HEK293T (cell line): ENCODE data around the gene EYA3.
A peak's percentile ranks its signal among the peaks of the same experiment; 100 is the strongest.

Source experiments
- CTCF ChIA-PET: fragments of 350-600 bp; formaldehyde crosslinking; extraction: SDS; loops from one replicate; lab custom pipeline; 2021; ENCODE audit warnings: antibody characterized with exemption, inconsistent platforms; lab: Yijun Ruan, JAX
- POLR2A ChIA-PET: fragments of 350-600 bp; formaldehyde crosslinking; extraction: SDS; loops from one replicate; lab custom pipeline; 2020; ENCODE audit warnings: antibody characterized with exemption, inconsistent platforms; lab: Yijun Ruan, JAX
- DNase-seq: peaks from one replicate; pipeline ENCODE4 v3.0.0; 2012; ENCODE audit warnings: mixed read lengths; ENCODE audit errors: extremely low spot score
- ARNT ChIP-seq: fragments of 450-650 bp; IDR thresholded peaks from 2 replicates; pipeline ENCODE4 v1.6.1; 2017; ENCODE audit warnings: mild to moderate bottlenecking
- BHLHE40 ChIP-seq: fragments of 450-650 bp; IDR thresholded peaks from 2 replicates; pipeline ENCODE4 v1.6.1; 2016; ENCODE audit warnings: mild to moderate bottlenecking, moderate library complexity, borderline replicate concordance
- CTBP1 ChIP-seq: fragments of 450-650 bp; IDR thresholded peaks from 2 replicates; pipeline ENCODE4 v1.6.1; 2016; ENCODE audit warnings: borderline replicate concordance
- ELF4 ChIP-seq: fragments of 450-650 bp; IDR thresholded peaks from 2 replicates; pipeline ENCODE4 v1.6.1; 2017; ENCODE audit warnings: antibody characterized with exemption
- FOXA1 ChIP-seq: fragments of 450-650 bp; IDR thresholded peaks from 2 replicates; pipeline ENCODE4 v1.6.1; 2016; ENCODE audit warnings: mild to moderate bottlenecking
- FOXK2 ChIP-seq: fragments of 450-650 bp; IDR thresholded peaks from 2 replicates; pipeline ENCODE4 v1.6.1; 2016; ENCODE audit warnings: mild to moderate bottlenecking
- FOXM1 ChIP-seq: fragments of 450-650 bp; IDR thresholded peaks from 2 replicates; pipeline ENCODE4 v1.6.1; 2017; ENCODE audit warnings: mild to moderate bottlenecking, borderline replicate concordance
- HDGF ChIP-seq: fragments of 450-650 bp; IDR thresholded peaks from 2 replicates; pipeline ENCODE4 v1.6.1; 2017; ENCODE audit warnings: antibody characterized with exemption, borderline replicate concordance
- L3MBTL2 ChIP-seq: fragments of 450-650 bp; conservative IDR thresholded peaks from 2 replicates; pipeline ENCODE4 v1.6.1; 2016; ENCODE audit warnings: mild to moderate bottlenecking
- LEF1 ChIP-seq: fragments of 450-650 bp; IDR thresholded peaks from 2 replicates; pipeline ENCODE4 v1.6.1; 2017; ENCODE audit warnings: mild to moderate bottlenecking, borderline replicate concordance
- NFRKB ChIP-seq: fragments of 450-650 bp; IDR thresholded peaks from 2 replicates; pipeline ENCODE4 v1.6.1; 2016; ENCODE audit warnings: mild to moderate bottlenecking, moderate library complexity
- SP1 ChIP-seq: fragments of 450-650 bp; IDR thresholded peaks from 2 replicates; pipeline ENCODE4 v1.6.1; 2017
- SUZ12 ChIP-seq: fragments of 450-650 bp; IDR thresholded peaks from 2 replicates; pipeline ENCODE4 v1.6.1; 2016; ENCODE audit warnings: mild to moderate bottlenecking
- TARDBP ChIP-seq: fragments of 450-650 bp; IDR thresholded peaks from 2 replicates; pipeline ENCODE4 v1.6.1; 2016
- ZNF384 ChIP-seq: fragments of 450-650 bp; IDR thresholded peaks from 2 replicates; pipeline ENCODE4 v1.6.1; 2016
- TF ChIP-seq, protein P1 (sequence below): fragments of 450-650 bp; IDR thresholded peaks from 2 replicates; pipeline ENCODE4 v1.6.1; 2016

The EYA3 gene

DNA sequence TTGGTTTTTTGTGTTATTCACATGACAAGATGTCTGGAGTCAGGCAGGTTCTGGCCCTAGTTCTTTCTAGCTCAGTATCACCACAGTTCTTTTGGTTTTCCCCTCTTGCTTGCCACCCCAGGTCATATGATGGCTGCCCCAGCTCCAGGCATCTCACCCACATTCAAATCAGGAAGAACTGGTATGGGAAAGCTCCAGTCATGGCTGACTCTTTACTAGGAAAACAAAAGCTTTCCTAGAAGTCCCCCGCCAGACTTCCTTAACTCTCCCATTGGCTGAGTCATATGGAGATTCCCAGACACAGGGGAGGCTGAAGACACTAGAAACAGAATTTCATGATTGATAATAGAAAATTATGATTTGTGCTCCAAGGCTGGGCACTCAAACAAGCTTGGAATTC, 22.1 kb upstream of the EYA3 start:
- no peak for TF ChIP-seq ELF4
- no peak for TF ChIP-seq TARDBP
- TF ChIP-seq FOXM1, result no peak
- CTCF ChIA-PET, result interaction anchor here (0.6 to 0.9 kb wide), 2 partner anchors 19 to 117 kb away, joined by 3 read pairs; no protein-coding TSS in a partner anchor
- DNase-seq, result no peak
- POLR2A ChIA-PET, result interaction anchor here (3.3 kb wide), 1 partner anchor 22 kb away, joined by 11 read pairs; the partner anchor contains the start of gene EYA3

DNA sequence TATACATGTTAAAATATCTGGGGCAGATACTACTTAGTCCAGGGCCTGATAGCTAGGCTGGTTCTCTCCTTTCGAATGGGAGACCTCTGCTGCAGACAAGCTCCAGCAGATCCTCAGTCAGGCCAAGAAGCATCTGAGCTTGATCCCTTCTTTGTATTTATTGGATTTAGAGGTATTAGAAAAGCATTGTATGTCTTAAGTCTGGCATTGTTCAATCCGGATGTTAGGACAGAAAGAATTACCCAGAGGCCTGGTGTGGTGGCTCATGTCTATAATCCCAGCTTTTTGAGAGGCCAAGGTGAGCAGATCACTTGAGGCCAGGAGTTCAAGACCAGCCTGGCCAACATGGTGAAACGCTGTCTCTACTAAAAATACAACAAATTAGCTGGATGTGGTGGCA, 21.2 kb upstream of the EYA3 start:
- no peak for DNase-seq
- TF ChIP-seq, protein P1, sequence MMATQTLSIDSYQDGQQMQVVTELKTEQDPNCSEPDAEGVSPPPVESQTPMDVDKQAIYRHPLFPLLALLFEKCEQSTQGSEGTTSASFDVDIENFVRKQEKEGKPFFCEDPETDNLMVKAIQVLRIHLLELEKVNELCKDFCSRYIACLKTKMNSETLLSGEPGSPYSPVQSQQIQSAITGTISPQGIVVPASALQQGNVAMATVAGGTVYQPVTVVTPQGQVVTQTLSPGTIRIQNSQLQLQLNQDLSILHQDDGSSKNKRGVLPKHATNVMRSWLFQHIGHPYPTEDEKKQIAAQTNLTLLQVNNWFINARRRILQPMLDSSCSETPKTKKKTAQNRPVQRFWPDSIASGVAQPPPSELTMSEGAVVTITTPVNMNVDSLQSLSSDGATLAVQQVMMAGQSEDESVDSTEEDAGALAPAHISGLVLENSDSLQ, result no peak
- no peak for TF ChIP-seq FOXA1
- TF ChIP-seq LEF1, result no peak
- no peak for TF ChIP-seq BHLHE40
- TF ChIP-seq ZNF384, result no peak
- no peak for TF ChIP-seq HDGF
- TF ChIP-seq FOXM1, result no peak
- TF ChIP-seq L3MBTL2, result no peak
- no peak for TF ChIP-seq TARDBP
- POLR2A ChIA-PET, result interaction anchor here (3.3 kb wide), 1 partner anchor 21 kb away, joined by 11 read pairs; the partner anchor contains the start of gene EYA3
- CTCF ChIA-PET, result no interaction called here

DNA sequence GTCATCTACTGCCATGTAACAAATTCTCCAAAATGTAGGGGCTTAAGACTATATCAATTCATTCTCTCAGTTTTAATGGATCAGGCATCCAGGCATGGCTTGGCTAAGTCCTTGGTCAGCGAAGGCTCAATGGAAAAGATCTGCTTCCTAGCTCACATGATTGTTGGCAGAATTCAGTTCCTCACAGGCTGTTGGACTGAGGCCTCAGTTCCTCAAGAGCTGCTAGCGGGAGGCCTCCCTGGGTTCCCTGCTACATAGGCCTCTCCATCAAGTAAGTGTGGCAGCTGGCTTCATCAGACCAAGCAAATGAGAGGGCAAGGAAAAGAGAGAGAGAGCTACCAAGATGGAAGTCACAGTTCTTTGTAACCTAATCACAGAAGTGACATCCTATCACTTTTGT, 19.6 kb upstream of the EYA3 start:
- POLR2A ChIA-PET, result interaction anchor here (1.5 to 3.3 kb wide), 2 partner anchors 20 to 128 kb away, joined by 3 to 11 read pairs; partner anchors contain the start of genes ATP5IF1 and EYA3
- CTCF ChIA-PET, result interaction anchor here (1.9 kb wide), 1 partner anchor 16 kb away, joined by 9 read pairs; no protein-coding TSS in a partner anchor
- no peak for DNase-seq
- TF ChIP-seq TARDBP (no peak), HDGF (no peak), ARNT (no peak), FOXA1 (no peak), CTBP1 (no peak), ELF4 (no peak), FOXK2 (no peak), L3MBTL2 (no peak), LEF1 (no peak), SUZ12 (no peak), ZNF384 (no peak)
- TF ChIP-seq, protein P1, result no peak

DNA sequence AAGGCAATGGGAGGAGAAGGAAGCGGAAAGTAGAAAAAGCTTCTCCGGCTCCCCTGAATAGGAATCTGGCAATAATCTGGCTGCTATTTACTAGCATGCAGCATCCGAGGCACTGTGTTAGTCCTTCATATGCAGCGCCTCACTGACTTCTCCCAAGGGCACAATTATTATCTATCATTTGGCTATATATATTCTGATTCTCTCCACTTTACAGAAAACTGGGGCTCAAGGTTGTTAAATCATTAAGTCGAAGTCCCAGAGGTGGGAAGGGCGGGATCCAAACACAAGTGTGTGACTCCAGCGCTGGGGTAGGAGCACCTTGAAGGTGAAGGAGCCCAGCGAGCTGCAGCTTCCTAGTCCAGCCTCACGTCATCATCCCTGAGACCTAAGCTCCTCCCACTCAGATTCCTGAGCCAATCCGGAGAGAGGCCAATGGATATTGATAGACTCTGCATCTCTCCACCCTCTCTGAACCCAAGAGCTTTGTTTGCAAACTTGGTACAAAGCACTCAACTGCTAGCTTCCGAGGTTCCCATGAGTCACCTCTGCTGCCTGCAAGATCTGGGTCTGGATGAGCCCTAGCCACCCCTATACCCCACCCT, 16.6 kb upstream of the EYA3 start:
- TF ChIP-seq ELF4 (0 out of 2 replicates have a peak, but pooled peaks have one; percentile 26), FOXA1 (no peak), ARNT (no peak), FOXK2 (no peak), FOXM1 (no peak), L3MBTL2 (peak; percentile 40; the same call in 1 of the 2 replicates)
- TF ChIP-seq, protein P1, result peak; percentile 62
- ChIA-PET POLR2A (interaction anchor here (0.6 to 1.5 kb wide), 12 partner anchors 8 to 277 kb away, joined by 3 to 9 read pairs (median 4); partner anchors contain the start of genes ATP5IF1, EYA3 and PHACTR4), CTCF (interaction anchor here (0.6 to 2.6 kb wide), 4 partner anchors 14 to 950 kb away, joined by 3 to 20 read pairs (median 4); partner anchors contain the start of gene SLC9A1)
- DNase-seq, result peak; percentile 92

DNA sequence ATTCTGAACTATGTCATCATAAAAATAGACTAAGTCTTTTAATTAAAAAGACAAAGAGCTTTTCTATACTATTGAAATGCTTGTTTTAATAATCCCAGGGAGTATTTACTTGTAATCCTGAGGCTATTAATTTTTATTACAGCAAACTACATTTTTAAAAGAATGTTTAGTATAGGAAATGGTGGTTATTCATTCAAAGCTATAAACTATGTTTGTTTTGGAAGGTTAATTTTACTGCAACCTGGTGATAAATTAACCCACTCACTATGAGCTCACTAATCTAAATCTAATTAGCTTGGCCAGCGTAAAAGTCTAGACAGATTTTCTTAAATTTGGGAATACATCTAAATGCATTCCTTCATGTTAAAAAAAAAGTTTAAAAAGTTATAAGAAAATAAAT, 13.8 kb upstream of the EYA3 start:
- POLR2A ChIA-PET, result interaction anchor here (1.2 kb wide), 1 partner anchor 14 kb away, joined by 3 read pairs; the partner anchor contains the start of gene EYA3

DNA sequence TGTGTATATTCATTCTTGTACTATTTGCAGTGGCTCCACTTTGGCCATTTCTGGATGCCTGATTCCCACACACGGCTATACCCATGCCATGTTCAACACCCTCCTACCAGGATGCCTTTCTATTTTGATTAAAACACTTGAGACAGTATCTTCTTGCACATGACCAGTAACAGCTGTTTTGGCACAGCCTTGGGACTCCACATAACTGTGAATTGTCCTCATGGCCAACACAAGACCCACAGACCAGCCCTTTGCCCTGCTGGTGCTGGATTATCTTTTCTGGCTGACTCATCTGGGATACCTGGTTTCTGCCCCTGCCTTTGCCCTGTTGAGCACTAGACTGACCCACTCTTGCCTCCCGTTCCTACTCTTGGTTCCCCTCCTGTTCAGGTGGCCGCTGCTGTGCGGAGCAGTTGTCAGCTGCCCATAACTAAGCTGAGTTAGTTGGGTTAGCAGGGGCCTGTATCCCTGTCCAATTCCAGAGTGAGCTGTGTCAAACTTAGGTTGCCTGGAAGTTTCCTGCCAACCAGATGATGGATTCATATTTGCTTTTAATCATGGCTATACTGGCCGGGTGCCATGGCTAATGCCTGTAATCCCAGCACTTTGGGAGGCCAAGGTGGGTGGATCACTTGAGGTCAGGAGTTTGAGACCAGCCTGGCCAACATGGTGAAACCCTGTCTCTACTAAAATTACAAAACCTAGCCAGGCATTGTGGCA, 10.8 kb upstream of the EYA3 start:
- CTCF ChIA-PET, result no interaction called here
- POLR2A ChIA-PET, result interaction anchor here (1.3 kb wide), 1 partner anchor 10 kb away, joined by 3 read pairs; no protein-coding TSS in a partner anchor
- DNase-seq, result no peak
- TF ChIP-seq SP1 (no peak), NFRKB (no peak), ZNF384 (no peak), FOXK2 (no peak), L3MBTL2 (no peak), FOXA1 (no peak), HDGF (no peak), BHLHE40 (no peak), SUZ12 (no peak), FOXM1 (no peak), CTBP1 (no peak), ELF4 (no peak)

More for the DNA sequence above, 13.8 kb upstream of the EYA3 start:
- CTCF ChIA-PET, result interaction anchor here (0.8 to 1.4 kb wide), 2 partner anchors 10 to 106 kb away, joined by 4 to 9 read pairs; no protein-coding TSS in a partner anchor
- no peak for DNase-seq
- TF ChIP-seq SP1, result no peak
- no peak for TF ChIP-seq SUZ12
